ENCODE results near the gene TRIM56.

TRIM56 gene

GRCh38 chr7:101134399-101134980 lies 49.2 kb downstream of the TRIM56 start:
- DNase-seq = peak; percentile 73

DNA sequence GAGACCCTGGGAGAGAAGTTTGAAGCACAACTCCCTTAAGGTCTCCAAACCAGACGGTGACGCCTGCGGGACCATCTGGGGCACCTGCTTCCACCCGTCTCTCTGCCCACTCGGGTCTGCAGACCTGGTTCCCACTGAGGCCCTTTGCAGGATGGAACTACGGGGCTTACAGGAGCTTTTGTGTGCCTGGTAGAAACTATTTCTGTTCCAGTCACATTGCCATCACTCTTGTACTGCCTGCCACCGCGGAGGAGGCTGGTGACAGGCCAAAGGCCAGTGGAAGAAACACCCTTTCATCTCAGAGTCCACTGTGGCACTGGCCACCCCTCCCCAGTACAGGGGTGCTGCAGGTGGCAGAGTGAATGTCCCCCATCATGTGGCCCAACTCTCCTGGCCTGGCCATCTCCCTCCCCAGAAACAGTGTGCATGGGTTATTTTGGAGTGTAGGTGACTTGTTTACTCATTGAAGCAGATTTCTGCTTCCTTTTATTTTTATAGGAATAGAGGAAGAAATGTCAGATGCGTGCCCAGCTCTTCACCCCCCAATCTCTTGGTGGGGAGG lies 52.5 kb downstream of the TRIM56 start:
- DNase-seq = no peak

DNA sequence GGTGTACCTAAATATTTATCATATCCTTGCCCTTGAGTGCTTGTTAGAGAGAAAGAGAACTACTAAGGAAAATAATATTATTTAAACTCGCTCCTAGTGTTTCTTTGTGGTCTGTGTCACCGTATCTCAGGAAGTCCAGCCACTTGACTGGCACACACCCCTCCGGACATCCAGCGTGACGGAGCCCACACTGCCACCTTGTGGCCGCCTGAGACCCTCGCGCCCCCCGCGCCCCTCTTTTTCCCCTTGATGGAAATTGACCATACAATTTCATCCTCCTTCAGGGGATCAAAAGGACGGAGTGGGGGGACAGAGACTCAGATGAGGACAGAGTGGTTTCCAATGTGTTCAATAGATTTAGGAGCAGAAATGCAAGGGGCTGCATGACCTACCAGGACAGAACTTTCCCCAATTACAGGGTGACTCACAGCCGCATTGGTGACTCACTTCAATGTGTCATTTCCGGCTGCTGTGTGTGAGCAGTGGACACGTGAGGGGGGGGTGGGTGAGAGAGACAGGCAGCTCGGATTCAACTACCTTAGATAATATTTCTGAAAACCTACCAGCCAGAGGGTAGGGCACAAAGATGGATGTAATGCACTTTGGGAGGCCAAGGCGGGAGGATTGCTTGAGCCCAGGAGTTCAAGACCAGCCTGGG lies 53.1 kb downstream of the TRIM56 start:
- peak; percentile 71 for DNase-seq

- no peak for DNase-seq
Measured at GRCh38 chr7:101140339-101140699, 55.0 kb downstream of the TRIM56 start.

GRCh38 chr7:101140746-101141382 lies 55.6 kb downstream of the TRIM56 start:
- no peak for DNase-seq

Measured in NCI-H146 (cell line).